Thymus (tissue), 11 donors: ENCODE measurements around the gene SBNO1. TPM values are rescaled to one million over a fixed set of nuclear protein-coding genes. Genes with fewer than 3 reads are reported as not detected.

Experiments used
- DNase-seq, 9 donors: peaks; one replicate each; pipeline ENCODE4 v3.0.0-alpha.2; 2013; ENCODE audit warnings: low spot score in 9 of 9, low read depth in 6 of 9, missing footprints in 1 of 9
- H3K27ac ChIP-seq, 2 donors: one replicate each; pipeline ENCODE4 v1.5.1; 2013; ENCODE audit warnings: control low read depth in 1 of 2, low read depth in 1 of 2, low read length in 1 of 2, mild to moderate bottlenecking in 1 of 2, moderate library complexity in 1 of 2
- H3K27me3 ChIP-seq, 2 donors: one replicate each; pipeline ENCODE4 v1.5.1; 2013; ENCODE audit warnings: low read length in 1 of 2; ENCODE audit not compliant: control insufficient read depth in 2 of 2, insufficient read depth in 1 of 2
- H3K36me3 ChIP-seq, 2 donors: one replicate each; pipeline ENCODE4 v1.5.1; 2013; ENCODE audit warnings: low read length in 1 of 2, mild to moderate bottlenecking in 1 of 2, moderate library complexity in 1 of 2; ENCODE audit not compliant: control insufficient read depth in 2 of 2, insufficient read depth in 2 of 2
- H3K4me1 ChIP-seq, 2 donors: one replicate each; pipeline ENCODE4 v1.5.1; 2013; ENCODE audit warnings: low read length in 2 of 2; ENCODE audit not compliant: control insufficient read depth in 2 of 2, insufficient read depth in 2 of 2
- H3K4me3 ChIP-seq, 2 donors: one replicate each; pipeline ENCODE4 v1.5.1; 2013; ENCODE audit warnings: low read length in 2 of 2, control low read depth in 1 of 2, mild to moderate bottlenecking in 1 of 2
- H3K9me3 ChIP-seq, 2 donors: one replicate each; pipeline ENCODE4 v1.5.1; 2013; ENCODE audit warnings: low read length in 1 of 2, mild to moderate bottlenecking in 1 of 2; ENCODE audit not compliant: control insufficient read depth in 2 of 2, insufficient read depth in 1 of 2
- WGBS: extraction: QIAGEN DNeasy Blood & Tissue Kit; methylation state at CpG from one replicate; pipeline ENCODE4 v1.1.7; 2013; 5-methylcytosine and 5-hydroxymethylcytosine counted together
- polyA plus RNA-seq: library from polyadenylated mRNA; stranded (reverse); fragments of 200-250 nt; gene quantifications from one replicate; pipeline ENCODE4 v1.2.3, GENCODE V29; 2013
- total RNA-seq: library from RNA; stranded (reverse); fragments of 120-200 nt; gene quantifications from one replicate; pipeline ENCODE4 v1.2.4, GENCODE V29; 2013
- donor health status: healthy.

The SBNO1 gene
- total and polyA plus RNA-seq, 2 donors = 7.7 to 22.9 TPM

GRCh38 chr12:123399255-123399617 is 34.6 kb upstream of the SBNO1 start:
- WGBS = 98% methylated on average over 6 of the region's 6 CpGs
- Histone ChIP-seq H3K27me3 (no peaks in the 10 kb centered on the region), H3K9me3 (no peaks in the 10 kb centered on the region), H3K4me3 (no peak overlapping the region), H3K27ac (no peak overlapping the region), H3K36me3 (peaks cover 75 to 79% of the 10 kb centered on the region in 2 donors), H3K4me1 (no peaks in the 10 kb centered on the region)
- no peak for DNase-seq

- Histone ChIP-seq H3K4me3 (no peak overlapping the region), H3K27ac (no peak overlapping the region), H3K27me3 (no peaks in the 10 kb centered on the region), H3K36me3 (peaks cover 75 to 78% of the 10 kb centered on the region in 2 donors), H3K4me1 (no peaks in the 10 kb centered on the region), H3K9me3 (no peaks in the 10 kb centered on the region)
- WGBS = 97% methylated on average over 14 of the region's 14 CpGs
- DNase-seq = no peak
These were observed 34.1 kb upstream of the SBNO1 start for GRCh38 chr12:123398550-123399254.

- no peak overlapping the region for H3K27ac ChIP-seq
- H3K9me3 ChIP-seq = no peaks in the 10 kb centered on the region
- H3K4me3 ChIP-seq = no peak overlapping the region
- no peaks in the 10 kb centered on the region for H3K27me3 ChIP-seq
- no peaks in the 10 kb centered on the region for H3K4me1 ChIP-seq
- WGBS = 99% methylated on average over 10 of the region's 10 CpGs
- DNase-seq = no peak
- peaks cover 73 to 78% of the 10 kb centered on the region in 2 donors for H3K36me3 ChIP-seq
These were observed 33.5 kb upstream of the SBNO1 start for GRCh38 chr12:123398177-123398549.

GRCh38 chr12:123397400-123397799 is 32.8 kb upstream of the SBNO1 start:
- no peaks in the 10 kb centered on the region for H3K27me3 ChIP-seq
- H3K4me3 ChIP-seq = no peak overlapping the region
- no peak for DNase-seq
- no peaks in the 10 kb centered on the region for H3K4me1 ChIP-seq
- WGBS = 98% methylated on average over 6 of the region's 6 CpGs
- no peaks in the 10 kb centered on the region for H3K9me3 ChIP-seq
- H3K27ac ChIP-seq = no peak overlapping the region
- H3K36me3 ChIP-seq = peaks cover 71 to 76% of the 10 kb centered on the region in 2 donors

GRCh38 chr12:123396954-123397353 is 32.3 kb upstream of the SBNO1 start:
- Histone ChIP-seq H3K4me3 (no peak overlapping the region), H3K36me3 (peaks cover 71 to 76% of the 10 kb centered on the region in 2 donors), H3K27ac (no peak overlapping the region), H3K27me3 (no peaks in the 10 kb centered on the region), H3K4me1 (no peaks in the 10 kb centered on the region), H3K9me3 (no peaks in the 10 kb centered on the region)
- DNase-seq = no peak
- WGBS = 96% methylated on average over 9 of the region's 9 CpGs

GRCh38 chr12:123396543-123396942 is 31.9 kb upstream of the SBNO1 start:
- 97% methylated on average over 2 of the region's 2 CpGs for WGBS
- DNase-seq = no peak
- peaks cover 71 to 77% of the 10 kb centered on the region in 2 donors for H3K36me3 ChIP-seq
- H3K9me3 ChIP-seq = no peaks in the 10 kb centered on the region
- H3K4me1 ChIP-seq = no peaks in the 10 kb centered on the region
- H3K27ac ChIP-seq = no peak overlapping the region
- no peak overlapping the region for H3K4me3 ChIP-seq
- H3K27me3 ChIP-seq = no peaks in the 10 kb centered on the region

GRCh38 chr12:123395236-123395635 is 30.6 kb upstream of the SBNO1 start:
- Histone ChIP-seq H3K4me3 (no peak overlapping the region), H3K36me3 (peaks cover 84 to 86% of the 10 kb centered on the region in 2 donors), H3K27ac (no peak overlapping the region), H3K4me1 (peaks cover 0 to under 1% of the 10 kb centered on the region in 2 donors), H3K9me3 (peaks cover 0 to under 1% of the 10 kb centered on the region in 2 donors), H3K27me3 (no peaks in the 10 kb centered on the region)
- DNase-seq = no peak
- WGBS = 97% methylated on average over 5 of the region's 5 CpGs

GRCh38 chr12:123393747-123394146 is 29.1 kb upstream of the SBNO1 start:
- Histone ChIP-seq H3K4me1 (peaks cover 6 to 8% of the 10 kb centered on the region in 2 donors), H3K27me3 (peaks cover 0 to 4% of the 10 kb centered on the region in 2 donors), H3K4me3 (no peak overlapping the region), H3K36me3 (peaks cover 78 to 81% of the 10 kb centered on the region in 2 donors), H3K27ac (no peak overlapping the region), H3K9me3 (peaks cover 0 to 6% of the 10 kb centered on the region in 2 donors)
- no peak for DNase-seq
- 96% methylated on average over 4 of the region's 4 CpGs for WGBS

GRCh38 chr12:123391546-123392343 is 27.1 kb upstream of the SBNO1 start:
- peaks cover 0 to 4% of the 10 kb centered on the region in 2 donors for H3K27me3 ChIP-seq
- H3K4me3 ChIP-seq = no peak overlapping the region
- peaks cover 58 to 64% of the 10 kb centered on the region in 2 donors for H3K36me3 ChIP-seq
- WGBS = 97% methylated on average over 8 of the region's 8 CpGs
- H3K27ac ChIP-seq = no peak overlapping the region
- peaks cover 13 to 24% of the 10 kb centered on the region in 2 donors for H3K4me1 ChIP-seq
- peaks cover 0 to 6% of the 10 kb centered on the region in 2 donors for H3K9me3 ChIP-seq
- no peak for DNase-seq
